WTC11 (cell line): ENCODE results near the gene MTMR3.

Experiments
- ATF2 ChIP-seq: sonication (generic); formaldehyde crosslinking; IDR thresholded peaks from 2 replicates; pipeline ENCODE4 v1.8.1; 2022; ENCODE audit warnings: low read depth, missing genetic modification reagents, borderline replicate concordance
- FOXK1 ChIP-seq: sonication (generic); formaldehyde crosslinking; IDR thresholded peaks from 2 replicates; pipeline ENCODE4 v1.8.0; 2022; ENCODE audit warnings: mild to moderate bottlenecking, moderate library complexity, missing genetic modification reagents
- FOXP4 ChIP-seq: sonication (generic); formaldehyde crosslinking; IDR thresholded peaks from 2 replicates; pipeline ENCODE4 v1.8.0; 2022; ENCODE audit warnings: mild to moderate bottlenecking, missing genetic modification reagents
- GRHL2 ChIP-seq: fragments of 250-450 bp; sonication (Bioruptor Pico); IDR thresholded peaks from 2 replicates; pipeline ENCODE4 v1.8.0; 2022; ENCODE audit warnings: mild to moderate bottlenecking, moderate library complexity; ENCODE audit not compliant: insufficient replicate concordance, severe bottlenecking
- NFE2L1 ChIP-seq: sonication (generic); formaldehyde crosslinking; IDR thresholded peaks from 2 replicates; pipeline ENCODE4 v1.8.1; 2023; ENCODE audit warnings: missing genetic modification reagents
- NFYB ChIP-seq: sonication (generic); formaldehyde crosslinking; conservative IDR thresholded peaks from 2 replicates; pipeline ENCODE4 v1.8.0; 2022; ENCODE audit warnings: low read depth, missing genetic modification reagents
- STAT6 ChIP-seq: sonication (generic); formaldehyde crosslinking; conservative IDR thresholded peaks from 2 replicates; pipeline ENCODE4 v1.8.1; 2023; ENCODE audit warnings: mild to moderate bottlenecking, low read depth, missing genetic modification reagents, moderate library complexity
- TCF7 ChIP-seq: sonication (generic); formaldehyde crosslinking; IDR thresholded peaks from 2 replicates; pipeline ENCODE4 v1.8.0; 2022; ENCODE audit warnings: mild to moderate bottlenecking, low read depth, missing genetic modification reagents, moderate library complexity
- TEAD4 ChIP-seq: sonication (generic); formaldehyde crosslinking; IDR thresholded peaks from 2 replicates; pipeline ENCODE4 v1.8.0; 2022; ENCODE audit warnings: mild to moderate bottlenecking, missing genetic modification reagents
- TF ChIP-seq, protein P1 (sequence below): fragments of 200-600 bp; IDR thresholded peaks from 2 replicates; pipeline ENCODE4 v1.8.0; 2022; ENCODE audit warnings: antibody characterized with exemption
- TF ChIP-seq, protein P2 (sequence below): sonication (generic); formaldehyde crosslinking; IDR thresholded peaks from 2 replicates; pipeline ENCODE4 v1.8.0; 2022; ENCODE audit warnings: mild to moderate bottlenecking, missing genetic modification reagents

DNA sequence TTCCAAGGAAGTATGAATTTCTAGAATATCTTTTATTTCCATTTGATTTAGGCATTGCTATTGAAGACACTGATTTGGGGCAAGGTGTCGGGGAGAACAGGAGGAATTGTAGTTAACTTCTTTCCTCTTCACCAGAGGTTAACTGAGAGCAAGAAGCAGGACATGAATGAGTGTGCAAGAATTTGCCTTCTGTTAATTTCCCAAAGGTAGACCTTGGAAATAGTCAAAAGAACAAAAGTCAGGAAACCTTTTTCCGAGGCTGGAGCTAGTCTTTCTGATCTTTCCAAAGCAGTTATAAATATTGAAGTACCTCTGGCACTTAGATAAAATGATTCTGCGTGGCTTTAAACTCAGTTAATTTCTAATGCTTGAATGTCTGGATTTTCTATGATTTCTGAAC, 66.9 kb downstream of the MTMR3 start:
- TF ChIP-seq, protein P1, sequence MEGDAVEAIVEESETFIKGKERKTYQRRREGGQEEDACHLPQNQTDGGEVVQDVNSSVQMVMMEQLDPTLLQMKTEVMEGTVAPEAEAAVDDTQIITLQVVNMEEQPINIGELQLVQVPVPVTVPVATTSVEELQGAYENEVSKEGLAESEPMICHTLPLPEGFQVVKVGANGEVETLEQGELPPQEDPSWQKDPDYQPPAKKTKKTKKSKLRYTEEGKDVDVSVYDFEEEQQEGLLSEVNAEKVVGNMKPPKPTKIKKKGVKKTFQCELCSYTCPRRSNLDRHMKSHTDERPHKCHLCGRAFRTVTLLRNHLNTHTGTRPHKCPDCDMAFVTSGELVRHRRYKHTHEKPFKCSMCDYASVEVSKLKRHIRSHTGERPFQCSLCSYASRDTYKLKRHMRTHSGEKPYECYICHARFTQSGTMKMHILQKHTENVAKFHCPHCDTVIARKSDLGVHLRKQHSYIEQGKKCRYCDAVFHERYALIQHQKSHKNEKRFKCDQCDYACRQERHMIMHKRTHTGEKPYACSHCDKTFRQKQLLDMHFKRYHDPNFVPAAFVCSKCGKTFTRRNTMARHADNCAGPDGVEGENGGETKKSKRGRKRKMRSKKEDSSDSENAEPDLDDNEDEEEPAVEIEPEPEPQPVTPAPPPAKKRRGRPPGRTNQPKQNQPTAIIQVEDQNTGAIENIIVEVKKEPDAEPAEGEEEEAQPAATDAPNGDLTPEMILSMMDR = no peak
- TF ChIP-seq, protein P2, sequence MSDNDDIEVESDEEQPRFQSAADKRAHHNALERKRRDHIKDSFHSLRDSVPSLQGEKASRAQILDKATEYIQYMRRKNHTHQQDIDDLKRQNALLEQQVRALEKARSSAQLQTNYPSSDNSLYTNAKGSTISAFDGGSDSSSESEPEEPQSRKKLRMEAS (CRISPR knock-in tag) = no peak
- no peak for TF ChIP-seq NFE2L1
- TF ChIP-seq STAT6 (CRISPR knock-in tag) = no peak
- TF ChIP-seq ATF2 = no peak
- no peak for TF ChIP-seq TEAD4 (CRISPR knock-in tag)
- TF ChIP-seq FOXK1 = no peak
- no peak for TF ChIP-seq GRHL2 (CRISPR knock-in tag)
- TF ChIP-seq TCF7 (CRISPR knock-in tag) = no peak
- no peak for TF ChIP-seq FOXP4
- no peak for TF ChIP-seq NFYB (CRISPR knock-in tag)
